Activated T-cell treated with anti-CD3 and anti-CD28 coated beads for 4 hours (primary cell): ENCODE results near the gene ZNF578.
"Not testable (repeated sequence)": the region's sequence is repeated elsewhere in the genome, so short reads cannot be mapped to it uniquely, and the experiment has no call there.

Source experiments
- DNase-seq: peaks from one replicate; pipeline ENCODE4 v3.0.0-alpha.2; 2020

ZNF578 gene

DNA sequence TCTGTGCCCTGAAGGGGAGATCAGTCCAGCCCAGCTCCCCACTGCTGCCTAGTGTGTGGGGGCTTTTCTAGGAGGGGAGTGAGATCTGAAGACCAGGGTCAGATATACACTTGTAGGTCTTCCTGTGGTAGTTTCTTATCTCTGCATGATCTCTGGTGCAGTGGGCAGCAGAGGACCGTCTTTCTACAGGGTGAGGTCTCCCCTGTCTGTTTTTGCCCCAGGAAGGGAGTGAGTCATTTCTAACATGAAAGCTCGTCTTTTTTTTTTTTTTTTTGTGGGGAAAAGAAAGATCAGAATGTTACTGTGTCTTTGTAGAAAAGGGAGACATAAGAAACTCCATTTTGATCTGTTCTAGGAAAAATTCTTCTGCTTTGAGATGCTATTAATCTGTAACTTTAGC, 65.3 kb downstream of the ZNF578 start:
- no peak for DNase-seq

DNA sequence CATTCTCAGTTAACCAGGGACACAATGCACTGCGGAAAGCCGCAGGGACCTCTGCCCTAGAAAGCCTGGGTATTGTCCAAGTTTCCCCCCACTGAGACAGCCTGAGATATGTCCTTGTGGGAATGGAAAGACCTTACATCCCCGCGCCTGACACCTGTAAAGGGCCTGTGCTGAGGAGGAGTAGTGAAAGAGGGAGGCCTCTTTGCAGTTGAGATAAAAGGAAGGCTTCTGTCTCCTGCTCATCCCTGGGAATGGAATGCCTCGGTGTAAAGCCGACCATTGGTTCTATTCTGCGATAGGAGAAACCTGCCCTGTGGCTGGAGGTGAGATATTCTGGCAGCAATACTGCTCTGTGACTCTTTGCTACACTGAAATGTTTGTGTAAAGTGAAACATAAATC, 65.8 kb downstream of the ZNF578 start:
- DNase-seq = not testable (repeated sequence)

DNA sequence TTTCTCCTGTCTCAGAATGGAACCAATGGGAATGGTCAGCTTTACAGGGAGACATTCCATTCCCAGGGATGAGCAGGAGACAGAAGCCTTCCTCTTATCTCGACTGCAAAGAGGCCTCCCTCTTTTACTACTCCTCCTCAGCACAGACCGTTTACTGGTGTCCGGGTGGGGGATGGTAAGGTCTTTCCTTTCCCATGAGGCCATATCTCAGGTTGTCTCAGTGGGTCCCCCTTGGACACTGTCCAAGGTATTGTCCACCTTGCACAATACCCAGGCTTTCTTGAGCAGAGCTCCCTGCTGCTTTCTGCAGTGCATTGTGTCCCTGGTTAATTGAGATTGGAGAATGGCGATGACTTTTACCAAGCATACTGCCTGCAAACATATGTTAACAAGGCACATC, 66.7 kb downstream of the ZNF578 start:
- no peak for DNase-seq

DNA sequence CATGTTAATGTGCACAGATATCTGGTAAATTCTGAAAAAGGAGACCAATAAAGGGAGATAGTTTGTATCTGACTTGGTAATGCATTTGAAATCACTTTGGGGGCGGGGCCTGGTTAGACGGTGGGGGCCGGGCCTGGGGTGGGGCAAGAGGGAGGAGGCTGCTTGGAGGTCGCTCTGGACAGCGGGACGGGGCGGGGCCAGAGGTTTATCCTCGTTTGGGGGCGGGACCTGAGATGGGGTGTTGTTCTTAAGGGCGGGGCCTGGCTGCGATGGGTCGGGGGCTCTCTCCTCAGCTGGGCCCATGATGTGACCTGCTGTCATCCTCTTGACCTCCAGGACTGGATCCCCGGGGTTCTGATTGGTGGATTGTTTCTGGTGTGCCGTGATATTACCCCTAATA, 69.2 kb downstream of the ZNF578 start:
- no peak for DNase-seq

DNA sequence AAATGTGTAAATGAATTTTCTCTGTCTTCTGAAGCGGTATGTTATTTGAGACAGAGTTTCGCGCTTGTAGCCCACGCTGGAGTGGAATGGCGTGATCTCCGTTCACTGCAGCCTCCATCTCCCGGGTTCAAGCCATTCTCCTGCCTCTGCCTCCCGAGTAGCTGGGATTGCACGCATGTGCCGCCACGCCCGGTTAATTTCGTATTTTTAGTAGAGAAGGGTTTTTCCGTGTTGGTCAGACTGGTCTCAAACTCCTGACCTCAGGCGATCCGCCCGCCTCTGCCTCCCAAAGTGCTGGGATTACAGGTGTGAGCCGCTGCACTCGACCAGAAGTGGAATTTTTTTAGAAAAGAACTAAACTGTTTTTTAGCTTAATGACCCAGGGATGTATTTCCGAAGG, 70.7 kb downstream of the ZNF578 start:
- no peak for DNase-seq

DNA sequence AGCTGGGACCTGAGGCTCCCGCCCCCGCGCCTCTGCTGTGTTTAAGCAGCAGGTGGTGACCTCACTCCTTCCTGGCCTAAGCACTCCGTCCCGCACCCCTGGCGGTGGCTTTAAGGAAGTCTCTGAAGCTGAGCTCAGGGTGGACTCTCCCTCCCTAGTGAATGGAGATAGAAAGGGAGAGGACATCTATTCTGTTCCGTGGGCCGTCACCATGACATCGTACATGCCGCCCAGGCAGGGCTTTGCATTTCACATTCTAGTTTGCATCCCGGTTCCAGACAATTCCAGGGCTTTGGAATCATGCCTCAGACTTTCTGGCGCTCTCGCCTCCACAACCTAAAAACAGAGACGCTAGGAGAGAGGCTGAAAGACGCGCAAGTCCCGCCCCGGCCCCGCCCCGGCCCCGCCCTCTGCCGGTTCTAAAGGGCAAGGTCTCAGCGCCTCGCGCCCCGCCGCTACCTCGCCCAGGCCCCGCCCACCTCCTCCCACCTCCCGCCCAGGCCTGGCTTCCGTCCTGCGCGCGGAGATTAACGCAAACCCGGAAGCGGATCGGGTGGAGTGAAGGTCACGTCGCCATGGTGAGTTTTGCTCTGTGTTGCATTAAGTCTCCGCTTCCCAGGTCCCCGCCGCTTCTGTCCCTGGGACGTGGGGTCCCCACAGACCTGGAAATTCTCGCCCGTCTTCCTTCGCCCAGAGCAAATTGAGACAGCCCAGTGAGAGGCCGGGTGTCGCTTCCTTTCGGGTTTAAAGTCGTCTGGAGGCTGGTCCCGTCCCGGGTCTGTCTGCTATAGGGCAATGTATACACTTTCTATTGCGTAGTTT, 74.0 kb downstream of the ZNF578 start, which contains the start of gene ZNF808:
Gene ZNF808, plus strand, starts transcription at position 535 of the 822 bp plus-strand sequence. CDS start 15,617 bp downstream, outside the sequence.
- DNase-seq = peak; percentile 99

DNA sequence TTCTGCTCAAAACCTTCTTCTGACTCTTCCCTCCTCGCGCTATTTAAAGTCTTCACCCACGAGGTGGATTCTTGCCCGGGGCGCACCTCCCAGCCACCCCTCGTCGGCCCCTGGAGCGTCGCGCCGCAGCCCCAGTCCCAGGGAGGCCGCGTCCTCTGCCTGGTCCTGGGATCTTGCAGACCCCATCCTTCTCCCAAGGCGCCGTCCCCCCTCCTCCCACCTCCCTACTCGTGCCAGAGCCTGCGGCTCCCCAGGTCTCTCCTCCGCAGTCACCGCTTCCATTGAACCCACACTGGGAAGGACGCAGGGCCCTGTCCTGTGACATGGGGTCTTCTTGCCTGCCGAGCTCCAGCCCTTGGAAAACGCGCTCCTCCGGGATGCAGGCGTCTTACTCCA, 74.6 kb downstream of the ZNF578 start:
- no peak for DNase-seq

DNA sequence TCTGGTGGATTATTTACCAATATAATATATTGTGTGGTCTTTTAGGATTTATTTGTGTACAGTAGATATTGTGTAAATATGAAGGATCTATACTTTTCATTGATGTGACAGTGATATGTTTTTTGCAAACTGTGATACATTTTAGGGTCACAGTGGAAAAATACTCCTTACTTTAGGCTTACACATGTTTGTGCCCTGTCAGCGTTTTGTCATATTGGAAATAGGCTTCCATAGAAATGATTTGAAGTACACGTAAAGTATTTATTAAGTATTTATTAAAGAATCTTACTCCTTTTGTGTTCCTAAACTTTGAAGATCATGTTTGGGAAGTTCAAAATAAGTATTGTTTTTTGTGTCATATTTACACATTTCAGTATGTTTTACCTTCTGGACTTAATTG, 79.1 kb downstream of the ZNF578 start:
- no peak for DNase-seq

DNA sequence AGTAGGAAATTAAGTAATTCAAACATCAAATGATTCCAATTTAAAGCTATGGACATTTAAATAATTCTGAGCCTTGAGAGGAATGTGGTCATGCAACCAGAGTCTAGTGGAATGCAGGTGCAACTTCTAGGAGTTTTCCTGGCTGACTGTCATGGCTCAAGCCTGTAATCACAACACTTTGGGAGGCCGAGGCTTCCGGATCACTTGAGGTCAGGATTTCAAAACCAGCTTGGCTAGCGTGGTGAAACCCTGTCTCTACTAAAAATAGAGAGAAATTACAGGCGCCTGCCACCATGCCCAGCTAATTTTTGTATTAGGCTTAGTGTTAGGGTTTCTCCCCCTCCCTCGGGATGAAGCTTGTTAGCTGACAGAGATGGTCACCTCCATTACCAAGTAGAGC, 80.5 kb downstream of the ZNF578 start:
- DNase-seq = no peak

DNA sequence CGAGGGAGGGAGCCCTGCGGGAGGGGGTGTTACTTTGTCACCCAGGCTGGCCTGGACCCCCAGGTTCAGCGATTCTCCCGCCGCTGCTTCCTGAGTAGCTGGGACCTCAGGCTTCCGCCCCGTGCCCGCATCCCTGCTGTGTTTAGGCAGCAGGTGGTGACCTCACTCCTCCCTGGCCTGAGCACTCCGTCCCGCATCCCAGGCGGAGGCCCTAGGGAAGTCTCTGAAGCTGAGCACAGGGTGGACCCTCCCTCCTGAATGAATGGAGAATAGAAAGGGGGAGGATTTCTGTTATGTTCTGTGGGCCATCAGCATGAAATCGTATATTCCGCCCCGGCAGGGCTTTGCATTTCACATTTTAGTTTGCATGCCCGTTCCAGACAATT, 82.0 kb downstream of the ZNF578 start:
- not testable (repeated sequence) for DNase-seq

DNA sequence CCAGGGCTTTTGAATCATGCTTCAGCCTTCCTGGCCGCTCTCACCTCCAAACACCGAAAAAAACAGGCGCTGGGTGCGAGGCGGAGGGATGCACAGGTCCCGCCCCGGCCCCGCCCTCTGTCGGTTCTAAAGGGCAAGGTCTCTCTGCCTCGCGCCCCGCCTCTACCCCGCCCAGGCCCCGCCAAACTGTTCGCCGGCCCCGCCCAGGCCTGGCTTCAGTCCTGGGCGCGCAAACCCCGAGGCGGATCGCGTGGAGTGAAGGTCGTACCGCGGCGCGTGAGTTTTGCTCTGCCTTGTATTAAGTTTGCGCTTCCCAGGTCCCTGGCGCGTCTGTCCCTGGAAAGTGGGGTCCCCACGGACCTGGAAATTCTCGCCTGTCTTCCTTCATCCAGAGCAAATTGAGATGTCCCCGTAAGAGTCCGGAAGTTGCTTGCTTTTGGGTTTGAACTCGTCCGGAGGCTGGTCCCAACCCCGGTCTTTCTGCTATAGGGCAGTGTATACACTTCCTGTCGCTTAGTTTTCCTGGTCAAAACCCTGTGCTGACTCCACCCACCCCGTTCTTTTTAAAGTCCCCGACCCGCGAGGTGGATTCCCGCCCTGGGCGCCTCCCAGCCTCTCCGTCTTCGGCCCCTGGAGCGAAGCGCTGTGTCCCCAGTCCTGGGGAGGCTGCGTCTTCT, 82.6 kb downstream of the ZNF578 start:
- peak; percentile 88 for DNase-seq

DNA sequence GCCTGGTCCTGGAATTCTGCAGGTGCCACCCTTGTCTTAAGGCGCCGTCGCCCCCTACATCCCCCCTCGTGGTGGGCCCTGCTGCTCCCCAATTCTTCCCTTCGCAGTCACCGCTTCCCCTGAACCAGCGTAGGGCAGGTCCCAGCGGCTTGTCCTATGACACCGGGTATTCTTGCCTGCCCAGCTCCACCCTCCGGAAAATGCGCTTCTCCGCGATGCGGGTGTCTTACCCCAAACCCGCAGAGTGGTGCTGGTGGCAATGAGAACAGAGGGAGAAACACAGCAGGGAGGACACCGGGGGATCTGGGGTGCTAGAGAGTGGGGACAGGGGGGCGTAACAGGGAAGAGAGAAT, 83.1 kb downstream of the ZNF578 start:
- DNase-seq = peak; percentile 12

DNA sequence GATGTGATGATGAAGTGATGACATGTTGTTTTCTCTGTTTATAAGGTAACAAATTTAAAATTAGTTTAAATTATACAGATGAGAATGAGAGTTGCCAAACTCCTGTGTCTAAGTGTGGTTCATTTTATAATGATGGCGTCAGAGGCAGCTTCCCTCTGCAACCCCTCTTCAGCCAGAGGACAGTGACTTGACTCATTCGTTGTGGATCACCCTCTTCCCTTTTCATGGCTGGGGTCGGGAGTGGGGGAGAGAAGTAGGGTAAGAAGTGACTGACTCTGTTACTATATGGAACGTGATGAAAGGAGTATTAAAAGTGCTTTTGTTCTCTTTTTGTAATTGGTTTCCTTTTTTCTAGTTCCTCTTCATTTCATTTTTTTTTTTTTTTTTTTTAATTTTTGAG, 85.5 kb downstream of the ZNF578 start:
- not testable (repeated sequence) for DNase-seq

DNA sequence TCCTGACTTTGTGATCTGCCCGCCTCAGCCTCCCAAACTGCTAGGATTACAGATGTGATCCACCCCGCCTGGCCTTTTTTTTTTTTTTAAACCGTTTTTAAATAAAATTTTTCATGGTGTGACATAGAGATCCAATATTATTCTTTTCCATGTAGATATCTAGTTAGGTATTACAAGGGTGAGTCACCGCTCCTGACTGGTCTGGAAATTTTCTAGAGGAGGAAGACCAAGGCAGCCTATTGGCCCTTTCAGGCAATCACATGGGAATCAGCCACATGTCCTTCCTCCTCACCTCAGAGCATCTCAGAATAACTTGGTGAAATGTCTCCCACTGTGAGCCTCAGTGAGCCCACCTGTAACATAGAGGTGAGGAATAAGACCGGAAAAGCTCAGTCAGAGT, 87.8 kb downstream of the ZNF578 start:
- DNase-seq = not testable (repeated sequence)

DNA sequence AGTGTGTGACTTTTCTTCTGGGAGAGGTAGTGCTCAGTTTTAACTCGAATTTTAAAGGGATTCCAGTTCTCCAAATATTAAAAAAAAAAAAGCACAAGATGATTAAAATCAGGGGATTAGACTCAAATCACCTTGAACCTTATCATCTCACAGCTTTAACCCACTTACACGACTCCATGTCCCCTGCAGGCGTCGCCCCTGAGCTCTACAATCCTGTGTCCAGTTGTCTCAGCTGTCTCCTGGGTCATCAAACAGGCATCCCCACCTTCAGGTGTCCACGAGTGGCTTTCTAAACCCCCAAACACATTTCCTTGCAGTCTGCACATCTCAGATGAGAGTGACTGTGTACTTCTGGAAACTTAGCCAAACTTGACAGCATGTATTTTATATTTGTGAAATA, 88.3 kb downstream of the ZNF578 start:
- DNase-seq = no peak

DNA sequence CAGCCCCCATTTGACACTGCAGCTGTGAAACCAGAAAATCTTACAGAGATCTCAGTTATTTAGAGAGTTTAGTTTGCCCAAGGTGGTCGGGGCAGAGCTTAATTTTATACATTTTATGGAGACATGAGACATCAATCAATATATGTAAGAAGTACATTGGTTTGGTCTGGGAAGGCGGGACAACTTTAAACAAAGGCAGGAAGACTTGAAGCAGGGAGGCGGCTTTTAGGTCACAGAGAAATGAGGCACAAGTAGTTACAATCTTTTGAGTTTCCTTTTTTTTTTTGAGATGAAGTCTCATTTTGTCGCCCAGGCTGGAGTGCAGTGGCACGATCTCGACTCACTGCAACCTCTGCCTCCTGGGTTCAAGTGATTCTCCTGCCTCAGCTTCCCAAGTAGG, 89.2 kb downstream of the ZNF578 start:
- DNase-seq = not testable (repeated sequence)

DNA sequence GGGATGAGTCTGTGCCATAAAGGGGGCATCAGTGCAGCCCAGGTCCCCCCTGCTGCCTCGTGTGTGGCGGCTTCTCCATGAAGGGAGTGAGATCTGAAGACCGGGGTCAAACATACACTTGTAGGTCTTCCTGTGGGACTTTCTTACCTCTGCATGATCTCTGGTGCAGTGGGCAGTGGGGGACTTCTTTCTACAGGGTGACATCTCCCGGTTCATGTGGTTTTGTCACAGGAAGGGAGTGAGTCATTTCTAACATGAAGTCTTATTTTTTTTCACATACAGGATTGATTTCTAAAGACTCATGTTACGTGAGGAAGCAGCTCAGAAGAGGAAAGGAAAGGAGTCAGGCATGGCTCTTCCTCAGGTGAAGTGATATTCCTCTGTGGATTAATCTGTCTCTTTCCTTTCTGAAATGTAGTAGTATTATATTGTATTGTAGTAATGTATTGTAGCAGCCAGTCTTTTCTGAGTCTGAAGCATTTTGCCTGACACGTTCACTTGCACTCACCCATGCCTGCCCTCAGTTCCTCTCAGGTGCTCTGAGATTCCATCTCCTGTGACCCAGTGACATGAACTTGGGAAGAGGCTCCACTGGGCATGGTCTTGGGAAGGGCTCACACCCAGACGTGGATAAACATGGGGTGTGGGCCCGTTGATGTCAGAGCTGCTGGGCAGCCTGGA, 89.8 kb downstream of the ZNF578 start:
- DNase-seq = no peak

DNA sequence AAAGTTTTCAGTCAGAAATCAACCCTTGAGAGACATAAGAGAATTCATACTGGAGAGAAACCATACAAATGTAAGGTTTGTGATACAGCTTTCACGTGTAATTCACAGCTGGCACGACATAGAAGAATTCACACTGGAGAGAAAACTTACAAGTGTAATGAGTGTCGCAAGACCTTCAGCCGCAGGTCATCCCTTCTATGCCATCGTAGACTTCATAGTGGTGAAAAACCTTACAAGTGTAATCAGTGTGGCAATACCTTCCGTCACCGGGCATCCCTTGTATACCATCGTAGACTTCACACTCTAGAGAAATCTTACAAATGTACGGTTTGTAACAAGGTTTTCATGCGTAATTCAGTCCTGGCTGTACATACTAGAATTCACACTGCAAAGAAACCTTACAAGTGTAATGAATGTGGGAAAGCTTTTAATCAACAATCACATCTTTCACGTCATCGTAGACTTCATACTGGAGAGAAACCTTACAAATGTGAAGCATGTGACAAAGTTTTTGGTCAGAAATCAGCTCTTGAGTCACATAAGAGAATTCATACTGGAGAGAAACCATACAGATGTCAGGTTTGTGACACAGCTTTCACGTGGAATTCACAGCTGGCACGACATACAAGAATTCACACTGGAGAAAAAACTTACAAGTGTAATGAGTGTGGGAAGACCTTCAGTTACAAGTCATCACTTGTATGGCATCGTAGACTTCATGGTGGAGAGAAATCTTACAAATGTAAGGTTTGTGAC, 101.0 kb downstream of the ZNF578 start:
- DNase-seq = no peak

DNA sequence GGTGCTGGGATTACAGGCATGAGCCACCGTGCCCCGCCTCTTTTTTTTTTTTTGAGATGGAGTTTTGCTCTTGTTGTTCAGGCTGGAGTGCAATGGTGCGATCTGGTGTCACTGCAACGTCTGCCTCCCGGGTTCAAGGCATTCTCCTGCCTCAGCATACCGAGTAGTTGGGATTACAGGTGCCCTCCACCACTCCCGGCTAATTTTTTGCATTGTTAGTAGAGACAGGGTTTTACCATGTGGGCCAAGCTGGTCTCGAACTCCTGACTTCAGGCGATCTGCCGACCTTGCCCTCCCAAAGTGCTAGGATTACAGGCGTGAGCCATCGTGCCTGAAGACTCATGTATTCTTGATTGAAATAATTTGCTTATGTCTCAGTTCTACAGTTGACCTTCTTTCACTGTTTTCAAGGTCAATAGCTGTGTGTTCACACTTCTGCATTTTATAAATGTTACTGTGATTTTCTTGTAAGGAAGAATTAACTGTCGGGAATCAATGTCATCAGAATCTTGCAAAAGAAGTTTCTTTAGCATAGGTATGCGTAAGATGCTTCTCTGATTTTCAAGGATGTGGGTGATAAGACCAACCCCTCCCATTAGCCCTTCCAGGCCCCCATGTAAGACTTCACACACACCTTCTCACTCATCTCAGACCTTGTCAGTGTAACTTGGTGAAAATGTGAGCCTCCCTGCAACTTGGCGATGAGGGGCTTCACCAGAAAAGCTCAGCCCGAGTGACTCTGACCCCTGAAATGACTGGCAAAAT, 104.1 kb downstream of the ZNF578 start:
- no peak for DNase-seq

DNA sequence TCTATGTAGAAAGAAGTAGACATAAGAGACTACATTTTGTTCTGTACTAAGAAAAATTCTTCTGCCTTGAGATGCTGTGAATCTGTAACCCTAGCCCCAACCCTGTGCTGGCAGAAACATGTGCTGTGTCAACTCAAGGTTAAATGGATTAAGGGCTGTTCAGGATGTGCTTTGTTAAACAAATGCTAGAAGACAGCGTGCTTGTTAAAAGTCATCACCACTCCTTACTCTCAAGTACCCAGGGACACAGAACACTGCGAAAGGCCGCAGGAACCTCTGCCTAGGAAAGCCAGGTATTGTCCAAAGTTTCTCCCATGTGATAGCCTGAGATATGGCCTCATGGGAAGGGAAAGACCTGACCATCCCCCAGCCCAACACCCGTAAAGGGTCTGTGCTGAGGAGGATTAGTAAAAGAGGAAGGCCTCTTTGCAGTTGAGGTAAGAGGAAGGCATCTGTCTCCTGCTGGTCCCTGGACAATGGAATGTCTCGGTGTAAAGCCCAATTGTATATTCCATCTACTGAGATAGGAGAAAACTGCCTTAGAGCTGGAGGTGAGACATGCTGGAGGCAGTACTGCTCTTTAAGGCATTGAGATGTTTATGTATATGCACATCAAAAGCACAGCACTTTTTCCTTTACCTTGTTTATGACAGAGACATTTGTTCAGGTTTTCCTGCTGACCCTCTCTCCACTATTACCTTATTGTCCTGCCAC, 105.5 kb downstream of the ZNF578 start:
- not testable (repeated sequence) for DNase-seq

DNA sequence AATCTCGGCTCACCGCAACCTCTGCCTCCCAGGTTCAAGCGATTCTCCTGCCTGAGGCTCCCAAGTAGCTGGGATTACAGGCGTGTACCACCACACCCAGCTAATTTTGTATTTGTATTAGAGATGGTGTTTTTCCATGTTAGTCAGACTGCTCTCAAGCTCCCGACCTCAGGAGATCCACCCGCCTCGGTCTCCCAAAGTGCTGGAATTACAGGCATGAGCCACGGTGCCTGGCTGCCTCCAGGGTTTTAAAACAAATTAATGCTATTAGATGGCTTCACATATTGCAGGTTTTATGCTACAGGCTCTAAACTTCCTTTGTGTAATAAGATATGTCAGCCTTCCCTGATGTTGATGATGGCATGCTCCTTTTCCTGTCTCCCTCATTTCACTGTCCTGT, 108.3 kb downstream of the ZNF578 start:
- DNase-seq = not testable (repeated sequence)
